HepG2 (cell line): ENCODE measurements around the gene ATAD3C. TPM values are rescaled to one million over a fixed set of nuclear protein-coding genes. Genes with fewer than 3 reads are reported as not detected.

Experiments used
- CCAR2 ChIP-seq: fragments of 200-400 bp; formaldehyde crosslinking; optimal IDR thresholded peaks from 2 replicates; pipeline ENCODE3; 2018; ENCODE audit warnings: low read depth, mild to moderate bottlenecking, low read length, moderate library complexity
- E2F1 ChIP-seq: sonication (generic); formaldehyde crosslinking; IDR thresholded peaks from 2 replicates; pipeline ENCODE4 v1.5.0; 2020; ENCODE audit warnings: missing genetic modification reagents
- FOXP1 ChIP-seq, 2 experiments: fragments of 450-650 bp in 1 of 2; IDR thresholded peaks; 2 replicates each; pipeline ENCODE4 v1.6.1; 2017 to 2018; ENCODE audit warnings: antibody characterized with exemption in 1 of 2
- HHEX ChIP-seq: IDR thresholded peaks from 2 replicates; pipeline ENCODE4 v1.6.1; 2016; ENCODE audit warnings: control low read depth
- KLF6 ChIP-seq: IDR thresholded peaks from 2 replicates; pipeline ENCODE4 v1.8.0; 2016; ENCODE audit warnings: missing biosample characterization, missing genetic modification reagents
- NR0B2 ChIP-seq: sonication (generic); formaldehyde crosslinking; IDR thresholded peaks from 2 replicates; pipeline ENCODE4 v1.4.0; 2020; ENCODE audit warnings: mild to moderate bottlenecking, missing genetic modification reagents
- PRDM4 ChIP-seq: sonication (generic); formaldehyde crosslinking; IDR thresholded peaks from 2 replicates; pipeline ENCODE4 v1.9.0; 2021; ENCODE audit warnings: missing genetic modification reagents, borderline replicate concordance
- RBM39 ChIP-seq: fragments of 200-400 bp; formaldehyde crosslinking; IDR thresholded peaks from one replicate; pipeline ENCODE4 v1.6.1; 2018; ENCODE audit warnings: antibody characterized with exemption, mild to moderate bottlenecking, low read depth, low read length; ENCODE audit not compliant: poor library complexity, severe bottlenecking
- REL ChIP-seq: sonication (generic); formaldehyde crosslinking; conservative IDR thresholded peaks from 2 replicates; pipeline ENCODE4 v1.8.0; 2022; ENCODE audit warnings: mild to moderate bottlenecking, missing genetic modification reagents, moderate library complexity
- SAFB2 ChIP-seq: sonication (generic); formaldehyde crosslinking; IDR thresholded peaks from 2 replicates; pipeline ENCODE4 v1.5.1; 2020; ENCODE audit warnings: missing genetic modification reagents, low read depth, mild to moderate bottlenecking, borderline replicate concordance
- SP140L ChIP-seq: sonication (generic); formaldehyde crosslinking; IDR thresholded peaks from 2 replicates; pipeline ENCODE4 v1.4.0; 2020; ENCODE audit warnings: missing genetic modification reagents, borderline replicate concordance
- U2AF1 ChIP-seq: fragments of 200-400 bp; formaldehyde crosslinking; optimal IDR thresholded peaks from 2 replicates; pipeline ENCODE3; 2017; ENCODE audit warnings: mild to moderate bottlenecking, low read depth, low read length
- ZNF234 ChIP-seq: sonication (generic); formaldehyde crosslinking; conservative IDR thresholded peaks from 2 replicates; pipeline ENCODE4 v1.5.1; 2020; ENCODE audit warnings: mild to moderate bottlenecking, missing genetic modification reagents
- ZNF256 ChIP-seq: sonication (generic); formaldehyde crosslinking; conservative IDR thresholded peaks from 2 replicates; pipeline ENCODE4 v1.4.0; 2020; ENCODE audit warnings: missing genetic modification reagents
- ZNF292 ChIP-seq: sonication (generic); formaldehyde crosslinking; IDR thresholded peaks from 2 replicates; pipeline ENCODE4 v1.8.1; 2022; ENCODE audit warnings: mild to moderate bottlenecking, low read depth, missing genetic modification reagents, borderline replicate concordance
- ZNF577 ChIP-seq: sonication (generic); formaldehyde crosslinking; IDR thresholded peaks from 2 replicates; pipeline ENCODE4 v1.4.0; 2020; ENCODE audit warnings: mild to moderate bottlenecking, low read depth, missing genetic modification reagents, borderline replicate concordance
- ZNF598 ChIP-seq: sonication (generic); formaldehyde crosslinking; IDR thresholded peaks from 2 replicates; pipeline ENCODE4 v1.5.1; 2020; ENCODE audit warnings: mild to moderate bottlenecking, missing genetic modification reagents, borderline replicate concordance
- ZNF674 ChIP-seq: sonication (generic); formaldehyde crosslinking; IDR thresholded peaks from 2 replicates; pipeline ENCODE4 v1.5.0; 2020; ENCODE audit warnings: low read depth, mild to moderate bottlenecking, missing genetic modification reagents
- ZNF691 ChIP-seq: sonication (generic); formaldehyde crosslinking; IDR thresholded peaks from 2 replicates; pipeline ENCODE4 v1.4.0; 2020; ENCODE audit warnings: missing genetic modification reagents, low read depth, mild to moderate bottlenecking, borderline replicate concordance
- ZNF790 ChIP-seq: sonication (generic); formaldehyde crosslinking; IDR thresholded peaks from 2 replicates; pipeline ENCODE4 v1.8.0; 2022; ENCODE audit warnings: missing genetic modification reagents, mild to moderate bottlenecking, borderline replicate concordance
- ZNF891 ChIP-seq: sonication (generic); formaldehyde crosslinking; IDR thresholded peaks from 2 replicates; pipeline ENCODE4 v1.5.0; 2020; ENCODE audit warnings: mild to moderate bottlenecking, missing genetic modification reagents
- polyA plus RNA-seq, 8 experiments: library from polyadenylated mRNA; depleted of rRNA in 3 of 8; stranded (reverse) in 7 of 8; unstranded in 1 of 8; fragments of >200 nt; fragmentation: Illumina TruSeq in 4 of 8; extraction: Trizol in 4 of 8; gene quantifications; 2 replicates each; pipeline versions ENCODE4 v1.2.1 to v1.2.3, GENCODE V29; 2011 to 2016; ENCODE audit warnings: low read depth in 4 of 8, missing spikeins in 1 of 8, mixed read lengths in 1 of 8; ENCODE audit not compliant: insufficient read depth in 1 of 8
- total RNA-seq, 5 experiments: library from RNA; depleted of rRNA; stranded (reverse); fragments of >200 nt; fragmentation: Illumina TruSeq; extraction: Trizol; gene quantifications; 2 replicates each; pipeline ENCODE4 v1.2.3, GENCODE V29; 2016; ENCODE audit warnings: low read depth in 1 of 5

Gene ATAD3C
- total and polyA plus RNA-seq, 2 of the 13 experiments (the other 11 are each of a cell fraction or from before 2014, with no cell fraction given) = 2.4 to 3.2 TPM

GRCh38 chr1:1441002-1441888 lies 8.2 kb upstream of the ATAD3C start (continued):
- TF ChIP-seq SP140L = no peak
- no peak for TF ChIP-seq ZNF292 (CRISPR knock-in tag)
- peak; percentile 86 for TF ChIP-seq U2AF1
- no peak for TF ChIP-seq ZNF891
- peak; percentile 79; the same call in 1 of the 2 replicates for TF ChIP-seq ZNF691
- TF ChIP-seq ZNF674 (CRISPR knock-in tag) = no peak
- no peak for TF ChIP-seq ZNF234
- TF ChIP-seq HHEX (CRISPR knock-in tag) = no peak
- no peak for TF ChIP-seq CCAR2
- TF ChIP-seq ZNF790 (CRISPR knock-in tag) = no peak
- TF ChIP-seq ZNF598 (CRISPR knock-in tag) = no peak
- TF ChIP-seq PRDM4 (CRISPR knock-in tag) = no peak
- no peak for TF ChIP-seq FOXP1 (IDR thresholded peaks at IDR 0.05)
- no peak for TF ChIP-seq FOXP1 (CRISPR knock-in tag; IDR thresholded peaks at IDR 0.05)
- no peak for TF ChIP-seq SAFB2
- TF ChIP-seq E2F1 (CRISPR knock-in tag) = no peak
- no peak for TF ChIP-seq REL (CRISPR knock-in tag)
- TF ChIP-seq NR0B2 = no peak
- peak; percentile 37; the same call in 1 of the 2 replicates for TF ChIP-seq KLF6
- TF ChIP-seq RBM39 = no peak
- 0 out of 2 replicates have a peak, but pooled peaks have one; percentile 65 for TF ChIP-seq ZNF577 (CRISPR knock-in tag)
- no peak for TF ChIP-seq ZNF256
